ENCODE measurements around the gene PKP2. TPM values are rescaled to one million over a fixed set of nuclear protein-coding genes. Genes with fewer than 3 reads are reported as not detected.

PKP2 gene
- total and polyA plus RNA-seq, 2 of the 13 experiments (the other 11 are each of a cell fraction or from before 2014, with no cell fraction given), result 15.1 to 25.3 TPM

DNA sequence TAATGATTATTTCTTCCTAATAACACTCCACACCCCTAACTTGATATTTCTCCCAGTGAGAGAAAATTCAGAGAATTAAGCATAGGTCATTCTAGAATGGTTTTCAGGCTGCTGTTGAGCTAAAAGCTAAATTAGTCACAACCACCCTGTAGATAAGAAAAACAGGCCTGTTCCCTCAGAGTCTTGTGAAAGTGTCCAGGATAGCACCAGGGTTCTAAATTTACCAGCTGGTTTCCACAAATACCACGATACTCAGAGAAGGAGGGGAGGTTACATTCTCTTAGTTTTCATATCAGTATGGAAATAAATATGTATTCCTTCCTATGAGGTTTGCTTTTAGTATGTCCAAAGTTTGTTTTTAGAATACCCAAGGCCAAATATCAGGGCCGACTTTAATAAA lies 74.9 kb downstream of the PKP2 start:
- TF ChIP-seq NFYC (CRISPR knock-in tag; IDR thresholded peaks at IDR 0.05) (no peak), STAT5B (CRISPR knock-in tag; IDR thresholded peaks at IDR 0.05) (no peak), ZNF329 (CRISPR knock-in tag; IDR thresholded peaks at IDR 0.05; ENCODE audit: low read depth) (no peak), MBD4 (IDR thresholded peaks at IDR 0.05; ENCODE audit: borderline replicate concordance, low read length) (no peak), SNAPC2 (CRISPR knock-in tag; IDR thresholded peaks at IDR 0.05) (no peak), ZNF10 (CRISPR knock-in tag; IDR thresholded peaks at IDR 0.05; ENCODE audit: borderline replicate concordance, low read depth) (no peak), THYN1 (CRISPR knock-in tag; IDR thresholded peaks at IDR 0.05; ENCODE audit: borderline replicate concordance, low read depth) (no peak), ATF7-NPFF (CRISPR knock-in tag; IDR thresholded peaks at IDR 0.05; ENCODE audit: low read depth) (no peak), DR1 (CRISPR knock-in tag; IDR thresholded peaks at IDR 0.05) (no peak), ZNF619 (CRISPR knock-in tag; IDR thresholded peaks at IDR 0.05) (no peak), SSRP1 (CRISPR knock-in tag; IDR thresholded peaks at IDR 0.05) (no peak), TCF7 (IDR thresholded peaks at IDR 0.05; ENCODE audit: low read depth) (no peak), ZNF768 (CRISPR knock-in tag; IDR thresholded peaks at IDR 0.05) (no peak), ZSCAN20 (CRISPR knock-in tag; IDR thresholded peaks at IDR 0.05; ENCODE audit: borderline replicate concordance) (no peak), MAFK (conservative IDR thresholded peaks at IDR 0.05 in 1 of 2, IDR thresholded peaks at IDR 0.05 in 1 of 2; ENCODE audit: low read length in 2 of 2) (no peak)
- TF ChIP-seq, protein P1, sequence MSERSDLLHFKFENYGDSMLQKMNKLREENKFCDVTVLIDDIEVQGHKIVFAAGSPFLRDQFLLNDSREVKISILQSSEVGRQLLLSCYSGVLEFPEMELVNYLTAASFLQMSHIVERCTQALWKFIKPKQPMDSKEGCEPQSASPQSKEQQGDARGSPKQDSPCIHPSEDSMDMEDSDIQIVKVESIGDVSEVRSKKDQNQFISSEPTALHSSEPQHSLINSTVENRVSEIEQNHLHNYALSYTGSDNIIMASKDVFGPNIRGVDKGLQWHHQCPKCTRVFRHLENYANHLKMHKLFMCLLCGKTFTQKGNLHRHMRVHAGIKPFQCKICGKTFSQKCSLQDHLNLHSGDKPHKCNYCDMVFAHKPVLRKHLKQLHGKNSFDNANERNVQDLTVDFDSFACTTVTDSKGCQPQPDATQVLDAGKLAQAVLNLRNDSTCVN (CRISPR knock-in tag; IDR thresholded peaks at IDR 0.05; ENCODE audit: borderline replicate concordance), result no peak
- TF ChIP-seq, protein P2, sequence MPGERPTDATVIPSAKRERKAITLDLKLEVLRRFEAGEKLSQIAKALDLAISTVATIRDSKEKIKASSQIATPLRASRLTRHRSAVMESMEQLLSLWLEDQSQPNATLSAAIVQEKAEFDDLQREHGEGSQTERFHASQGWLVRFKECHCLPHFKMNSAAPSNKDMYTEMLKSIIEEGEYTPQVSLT (CRISPR knock-in tag; IDR thresholded peaks at IDR 0.05; ENCODE audit: borderline replicate concordance, low read depth), result no peak
- TF ChIP-seq, protein P3, sequence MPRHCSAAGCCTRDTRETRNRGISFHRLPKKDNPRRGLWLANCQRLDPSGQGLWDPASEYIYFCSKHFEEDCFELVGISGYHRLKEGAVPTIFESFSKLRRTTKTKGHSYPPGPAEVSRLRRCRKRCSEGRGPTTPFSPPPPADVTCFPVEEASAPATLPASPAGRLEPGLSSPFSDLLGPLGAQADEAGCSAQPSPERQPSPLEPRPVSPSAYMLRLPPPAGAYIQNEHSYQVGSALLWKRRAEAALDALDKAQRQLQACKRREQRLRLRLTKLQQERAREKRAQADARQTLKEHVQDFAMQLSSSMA (CRISPR knock-in tag; IDR thresholded peaks at IDR 0.05), result no peak
- TF ChIP-seq, protein P4, sequence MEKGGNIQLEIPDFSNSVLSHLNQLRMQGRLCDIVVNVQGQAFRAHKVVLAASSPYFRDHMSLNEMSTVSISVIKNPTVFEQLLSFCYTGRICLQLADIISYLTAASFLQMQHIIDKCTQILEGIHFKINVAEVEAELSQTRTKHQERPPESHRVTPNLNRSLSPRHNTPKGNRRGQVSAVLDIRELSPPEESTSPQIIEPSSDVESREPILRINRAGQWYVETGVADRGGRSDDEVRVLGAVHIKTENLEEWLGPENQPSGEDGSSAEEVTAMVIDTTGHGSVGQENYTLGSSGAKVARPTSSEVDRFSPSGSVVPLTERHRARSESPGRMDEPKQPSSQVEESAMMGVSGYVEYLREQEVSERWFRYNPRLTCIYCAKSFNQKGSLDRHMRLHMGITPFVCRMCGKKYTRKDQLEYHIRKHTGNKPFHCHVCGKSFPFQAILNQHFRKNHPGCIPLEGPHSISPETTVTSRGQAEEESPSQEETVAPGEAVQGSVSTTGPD (CRISPR knock-in tag; IDR thresholded peaks at IDR 0.05), result no peak
- TF ChIP-seq, protein P5, sequence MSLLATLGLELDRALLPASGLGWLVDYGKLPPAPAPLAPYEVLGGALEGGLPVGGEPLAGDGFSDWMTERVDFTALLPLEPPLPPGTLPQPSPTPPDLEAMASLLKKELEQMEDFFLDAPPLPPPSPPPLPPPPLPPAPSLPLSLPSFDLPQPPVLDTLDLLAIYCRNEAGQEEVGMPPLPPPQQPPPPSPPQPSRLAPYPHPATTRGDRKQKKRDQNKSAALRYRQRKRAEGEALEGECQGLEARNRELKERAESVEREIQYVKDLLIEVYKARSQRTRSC (CRISPR knock-in tag; IDR thresholded peaks at IDR 0.05; ENCODE audit: low read depth), result no peak
- H3K9me3 ChIP-seq (ENCODE audit: low read length), result no peaks in the 10 kb centered on the region
- no peak overlapping the region for H3K4me2 ChIP-seq (ENCODE audit: low read depth, low read length)
- DNase-seq (ENCODE audit: low spot score) (no peak), ATAC-seq (no peak), FAIRE-seq (no peak)
- no peak overlapping the region for H3K4me3 ChIP-seq (replicated peaks in 1 of 3; ENCODE audit: insufficient read depth in 1 of 3, low read depth in 2 of 3, low read length in 3 of 3)
- H3K36me3 ChIP-seq (replicated peaks in 1 of 2; ENCODE audit: control insufficient read depth in 1 of 2, insufficient read depth in 2 of 2, low read length in 2 of 2), result peaks cover 15 to 57% of the 10 kb centered on the region in 2 experiments
- H3K4me1 ChIP-seq (ENCODE audit: insufficient read depth, low read length), result no peaks in the 10 kb centered on the region
- H2AFZ ChIP-seq (ENCODE audit: low read length), result no peak overlapping the region
- POLR2A ChIA-PET, result no interaction called here
- CTCF ChIA-PET (ENCODE audit: low intra/inter-chr PET ratio, low total read pairs), result no interaction called here
- BruUV-seq (replicated peaks), result no TSS peak
- no peaks in the 10 kb centered on the region for H3K27me3 ChIP-seq (ENCODE audit: control insufficient read depth in 1 of 2, insufficient read depth in 2 of 2, low read length in 2 of 2)
- WGBS (ENCODE audit: low lambda C conversion rate), result 98% methylated on average over 2 of the region's 2 CpGs
- no peaks in the 10 kb centered on the region for H3K79me2 ChIP-seq (ENCODE audit: insufficient read depth, low read length)
- H3K9ac ChIP-seq (ENCODE audit: insufficient read depth, low read depth, low read length), result no peak overlapping the region
- no peak overlapping the region for H3K27ac ChIP-seq (ENCODE audit: extremely low read length, insufficient read depth, low read length)
- in situ Hi-C loops (cut with HindIII; ENCODE audit: extremely low pct_ligation_motif_present, low pct_unique_long_range_greater_than_20kb), result no loop called here
- H4K20me1 ChIP-seq (ENCODE audit: insufficient read depth, low read length), result no peaks in the 10 kb centered on the region
- intact Hi-C loops (cut with micrococcal nuclease; ENCODE audit: unreplicated experiment), result no loop called here
